Measurements from ENCODE around the gene PCSK5.
"Not testable (repeated sequence)": the region's sequence is repeated elsewhere in the genome, so short reads cannot be mapped to it uniquely, and the experiment has no call there.

PCSK5 gene

GRCh38 chr9:76330034-76330433 lies 439.6 kb downstream of the PCSK5 start:
- no peak for DNase-seq

DNA sequence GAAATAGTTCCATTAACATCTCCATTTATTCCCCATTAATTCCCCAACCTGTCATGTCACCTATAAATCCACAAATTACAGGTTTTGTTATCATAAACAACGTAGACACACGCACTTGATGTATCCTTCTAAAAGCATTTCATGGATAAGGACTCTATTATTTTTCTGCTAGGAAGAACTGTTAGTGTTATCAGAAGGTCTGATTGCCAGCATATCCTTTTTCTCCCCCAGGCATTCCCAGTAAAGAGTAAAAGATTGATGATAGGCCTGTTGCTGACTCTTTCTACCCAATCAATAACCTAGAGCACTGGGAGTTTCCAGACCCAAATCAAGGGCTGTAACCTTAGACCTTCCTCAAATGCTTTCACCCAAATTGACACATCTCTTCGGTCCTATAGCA lies 442.9 kb downstream of the PCSK5 start:
- DNase-seq: no peak

GRCh38 chr9:76333964-76334363 lies 443.5 kb downstream of the PCSK5 start:
- no peak for DNase-seq

GRCh38 chr9:76336027-76336426 lies 445.6 kb downstream of the PCSK5 start:
- DNase-seq: no peak

- DNase-seq: no peak
Observed at GRCh38 chr9:76338418-76338817, 447.9 kb downstream of the PCSK5 start.

DNA sequence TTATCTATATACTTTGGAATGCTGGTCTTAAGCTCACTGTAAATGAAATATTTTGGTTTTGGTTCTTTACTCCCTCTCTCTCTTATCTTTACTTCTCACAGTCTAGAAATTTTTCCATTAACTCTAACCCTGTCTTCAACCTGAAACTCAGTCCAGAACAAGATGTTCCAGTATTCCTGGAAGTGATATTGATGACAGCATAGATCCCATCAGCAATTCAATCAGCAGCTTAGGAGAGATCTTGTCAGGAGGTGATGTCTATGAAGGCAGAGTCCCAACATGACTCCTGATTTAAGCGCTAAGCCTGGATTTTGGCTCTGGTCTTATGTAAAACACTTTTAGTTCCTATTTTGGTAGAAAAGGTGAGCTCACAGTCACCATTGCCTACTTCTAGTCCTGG lies 451.1 kb downstream of the PCSK5 start:
- DNase-seq: no peak

DNA sequence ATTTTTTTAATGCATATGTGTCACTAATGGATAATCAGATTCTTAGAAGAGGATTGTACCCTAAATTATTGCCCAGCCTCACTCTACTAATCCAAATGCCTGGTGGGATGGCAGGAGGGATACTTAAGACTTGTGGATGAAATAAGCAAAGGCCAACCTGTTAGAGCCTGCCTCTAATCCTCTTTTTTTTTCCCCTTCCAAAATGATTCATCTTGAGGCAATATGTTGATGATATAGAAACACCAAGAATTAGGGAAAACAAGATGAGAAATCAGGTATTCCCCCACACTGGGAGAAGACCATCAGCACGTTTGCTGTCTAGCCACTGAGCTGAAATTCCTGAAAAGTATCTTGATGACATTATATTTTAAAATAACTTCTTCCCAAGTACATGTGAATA lies 451.7 kb downstream of the PCSK5 start:
- DNase-seq: no peak

DNA sequence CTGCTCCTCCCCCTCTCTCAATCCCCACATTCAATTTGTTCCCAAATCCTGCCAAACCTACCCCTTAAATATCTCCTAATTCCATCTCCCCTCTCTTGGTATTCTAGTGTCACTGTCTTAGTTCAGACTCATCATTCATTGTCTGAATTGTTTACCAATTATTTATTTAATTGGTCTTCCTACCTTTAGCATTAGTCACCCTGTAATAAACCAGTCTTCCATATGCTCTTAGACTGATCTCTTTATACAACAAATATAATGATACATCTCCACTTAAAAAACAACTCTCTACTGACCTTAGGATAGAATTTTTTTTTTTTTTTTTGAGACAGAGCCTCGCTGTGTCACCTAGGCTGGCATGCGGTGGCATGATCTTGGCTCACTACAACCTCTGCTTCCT lies 452.4 kb downstream of the PCSK5 start:
- no peak for DNase-seq

DNA sequence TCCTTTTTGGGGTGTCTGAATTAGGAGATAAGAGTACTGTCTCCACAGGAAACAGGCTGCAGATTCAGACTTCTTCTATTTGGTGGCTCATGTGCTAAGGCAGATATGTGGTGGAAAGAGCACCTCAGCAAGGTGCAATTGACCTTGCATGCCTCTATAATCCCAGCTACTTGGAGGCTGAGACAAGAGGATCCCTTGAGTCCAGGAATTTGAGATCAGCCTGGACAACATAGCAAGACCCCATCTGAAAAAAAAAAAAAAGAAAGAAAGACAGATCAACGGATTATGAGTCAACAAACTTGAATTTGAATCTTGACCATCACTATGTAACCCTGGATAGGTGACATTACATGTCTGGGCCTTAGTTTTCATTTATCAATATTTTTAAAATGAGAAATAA lies 459.4 kb downstream of the PCSK5 start:
- DNase-seq: no peak

- DNase-seq: no peak
Observed at GRCh38 chr9:76351006-76351405, 460.5 kb downstream of the PCSK5 start.

DNA sequence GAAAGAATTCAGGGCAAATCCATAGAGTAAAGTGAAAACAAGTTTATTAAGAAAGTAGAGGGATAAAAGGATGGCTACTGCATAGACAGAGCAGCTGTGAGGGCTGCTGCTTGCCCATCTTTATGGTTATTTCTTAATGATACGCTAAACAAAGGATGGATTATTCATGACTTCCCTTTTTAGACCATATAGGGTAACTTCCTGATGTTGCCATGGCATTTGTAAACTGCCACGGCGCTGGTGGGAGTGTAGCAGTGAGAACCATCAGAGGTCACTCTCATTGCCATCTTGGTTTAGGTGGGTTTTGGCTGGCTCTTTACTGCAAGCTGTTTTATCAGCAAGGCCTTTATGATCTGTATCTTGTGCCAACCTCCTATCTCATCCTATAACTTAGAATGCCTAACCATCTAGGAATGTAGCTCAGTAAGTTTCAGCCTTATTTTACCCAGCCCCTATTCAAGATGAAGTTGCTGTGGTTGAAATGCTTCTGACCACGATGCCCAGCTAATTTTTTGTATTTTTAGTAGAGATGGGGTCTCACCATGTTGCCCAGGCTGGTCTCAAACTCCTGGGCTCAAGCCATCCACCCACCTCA lies 461.6 kb downstream of the PCSK5 start:
- no peak for DNase-seq

GRCh38 chr9:76353280-76353679 lies 462.8 kb downstream of the PCSK5 start:
- no peak for DNase-seq

DNA sequence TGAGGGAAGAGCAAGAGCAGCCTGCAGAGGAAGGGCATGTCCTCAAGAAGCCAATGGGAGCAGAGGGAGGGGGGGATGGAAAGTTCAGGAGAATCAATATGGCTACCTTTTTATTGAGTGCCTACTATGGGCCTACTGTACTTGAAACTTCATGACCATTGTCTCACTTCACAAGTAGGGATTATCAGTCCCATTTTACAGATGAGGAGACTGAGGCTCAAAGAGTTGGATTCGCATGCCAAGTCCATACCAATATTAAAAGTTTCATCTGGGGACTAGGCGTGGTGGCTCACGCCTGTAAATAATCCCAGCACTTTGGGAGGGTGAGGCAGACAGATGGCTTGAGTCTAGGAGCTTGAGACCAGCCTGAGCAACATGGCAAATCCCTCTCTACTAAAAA lies 463.7 kb downstream of the PCSK5 start:
- no peak for DNase-seq

DNA sequence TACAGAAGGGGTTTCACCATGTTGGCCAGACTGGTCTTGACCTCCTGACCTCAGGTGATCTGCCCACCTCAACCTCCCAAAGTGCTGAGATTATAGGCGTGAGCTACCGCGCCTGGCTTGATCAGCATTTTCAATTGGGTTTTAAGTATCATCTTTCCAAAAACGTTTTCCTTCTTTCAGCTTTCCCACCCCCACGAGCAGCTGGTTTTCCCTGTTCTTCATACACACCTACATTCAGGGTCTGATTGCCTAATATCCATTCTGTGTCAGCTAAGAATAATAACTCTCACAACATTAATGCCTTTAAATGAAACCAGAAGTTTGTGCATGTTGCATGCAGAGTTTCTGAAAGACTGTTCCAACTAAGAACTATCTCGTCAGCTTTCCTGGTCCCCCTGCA lies 465.4 kb downstream of the PCSK5 start:
- DNase-seq: no peak

DNA sequence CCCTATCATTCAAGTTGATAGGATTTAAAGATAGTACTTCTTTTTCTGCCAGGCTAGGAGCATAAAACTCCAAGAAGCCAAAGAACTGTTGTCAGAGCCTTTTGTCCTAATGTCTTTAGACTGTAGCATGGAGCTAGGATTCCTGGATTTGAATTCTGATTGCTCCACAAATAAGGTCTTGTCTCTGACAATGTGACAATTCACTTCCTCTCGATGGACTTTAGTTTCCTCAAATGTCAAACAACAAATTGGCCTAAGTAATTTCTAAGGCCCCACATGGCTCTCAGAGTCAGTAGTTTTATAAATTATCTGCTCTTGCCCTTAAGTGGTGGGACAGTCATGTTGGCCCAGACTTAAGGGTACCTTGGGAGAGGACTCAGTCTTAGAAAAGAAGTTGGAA lies 467.1 kb downstream of the PCSK5 start:
- DNase-seq: no peak

GRCh38 chr9:76358628-76359280 lies 468.3 kb downstream of the PCSK5 start:
- no peak for DNase-seq

DNA sequence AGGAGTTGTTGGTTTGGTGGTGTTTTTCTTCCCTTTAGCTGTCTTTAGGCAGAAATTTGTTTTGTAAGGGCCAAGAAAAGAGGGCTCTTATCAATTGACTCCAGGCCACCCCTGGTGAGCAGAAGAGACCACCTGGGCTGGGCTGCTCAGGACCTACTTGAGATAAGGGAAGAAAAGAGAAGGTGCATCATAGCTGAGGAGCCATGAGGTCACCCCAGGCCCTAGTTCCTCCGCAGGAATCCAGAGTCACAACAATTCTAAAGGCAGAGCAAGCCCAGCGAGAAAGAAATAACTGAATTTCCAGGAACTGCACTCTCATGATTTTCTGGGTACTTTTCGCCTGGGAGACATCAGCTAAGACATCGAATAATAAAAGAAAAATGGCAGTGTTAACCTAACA lies 468.9 kb downstream of the PCSK5 start:
- no peak for DNase-seq

- no peak for DNase-seq
Observed at GRCh38 chr9:76359766-76360165, 469.3 kb downstream of the PCSK5 start.

DNA sequence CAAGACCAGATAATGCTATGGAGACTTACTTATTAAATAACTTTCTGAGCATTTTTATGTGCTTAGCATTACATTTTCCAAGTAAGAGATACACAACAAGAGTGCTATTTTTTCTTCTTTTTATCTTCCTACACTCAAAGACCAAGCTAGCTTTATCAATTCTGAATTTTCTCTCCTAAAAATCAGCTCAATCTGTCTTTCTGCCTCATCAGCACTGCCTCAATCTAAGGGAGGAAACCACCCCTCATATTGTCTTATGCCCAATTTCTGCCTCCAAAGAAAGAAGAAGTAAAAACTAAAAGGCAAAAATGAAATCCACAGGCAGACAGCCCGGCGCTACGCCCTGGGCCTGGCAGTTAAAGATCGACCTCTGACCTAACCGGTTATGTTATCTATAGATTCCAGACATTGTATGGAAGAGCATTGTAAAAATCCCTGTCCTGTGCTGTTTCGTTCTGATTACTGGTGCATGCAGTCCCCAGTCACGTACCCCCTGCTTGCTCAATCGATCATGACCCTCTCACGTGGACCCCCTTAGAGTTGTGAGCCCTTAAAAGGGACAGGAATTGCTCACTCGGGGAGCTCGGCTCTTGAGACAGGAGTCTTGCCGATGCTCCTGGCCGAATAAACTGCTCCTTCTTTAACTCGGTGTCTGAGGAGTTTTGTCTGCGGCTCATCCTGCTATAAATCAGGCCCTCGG lies 472.0 kb downstream of the PCSK5 start:
- not testable (repeated sequence) for DNase-seq

GRCh38 chr9:76363032-76363395 lies 472.5 kb downstream of the PCSK5 start:
- DNase-seq: no peak

GRCh38 chr9:76365028-76365427 lies 474.6 kb downstream of the PCSK5 start:
- no peak for DNase-seq

DNA sequence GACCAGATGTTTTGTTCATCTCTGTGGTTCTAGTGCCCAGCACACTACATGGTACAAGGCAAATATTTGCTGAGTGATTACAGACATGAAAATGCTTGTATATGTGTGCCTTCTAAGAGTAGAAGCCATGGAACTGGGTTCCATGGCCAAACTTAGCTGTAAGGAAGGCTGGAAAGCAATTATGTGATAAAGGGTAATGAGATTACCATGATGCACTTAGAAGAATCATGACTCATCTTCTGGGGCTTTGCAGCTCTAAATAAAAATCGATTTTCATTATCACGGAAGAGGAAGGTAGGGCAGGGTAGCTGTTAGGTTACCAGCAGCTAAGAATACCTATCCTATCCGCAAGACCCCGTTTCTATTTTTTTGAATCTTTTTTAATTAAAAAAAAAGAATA lies 475.8 kb downstream of the PCSK5 start:
- DNase-seq: no peak

DNA sequence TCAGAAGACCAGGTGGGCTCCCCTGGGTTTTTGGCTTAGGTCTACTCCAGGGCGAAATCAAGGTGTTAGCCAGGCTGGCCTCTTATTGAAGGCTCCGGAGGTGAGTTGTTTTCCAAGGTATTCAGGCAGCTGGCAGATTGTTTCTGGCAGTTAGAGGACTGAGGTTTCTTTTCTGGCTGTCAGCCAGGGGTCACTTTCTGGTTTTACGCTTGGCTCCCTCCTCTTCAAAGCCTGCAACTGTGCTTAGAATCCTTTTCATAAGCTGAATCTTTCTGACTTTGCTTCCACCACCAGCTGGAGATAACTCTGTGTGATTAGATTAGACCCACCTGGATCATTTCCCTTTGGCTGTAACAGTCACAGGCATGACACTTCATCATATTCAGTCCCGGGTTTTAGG lies 479.1 kb downstream of the PCSK5 start:
- DNase-seq: no peak

DNA sequence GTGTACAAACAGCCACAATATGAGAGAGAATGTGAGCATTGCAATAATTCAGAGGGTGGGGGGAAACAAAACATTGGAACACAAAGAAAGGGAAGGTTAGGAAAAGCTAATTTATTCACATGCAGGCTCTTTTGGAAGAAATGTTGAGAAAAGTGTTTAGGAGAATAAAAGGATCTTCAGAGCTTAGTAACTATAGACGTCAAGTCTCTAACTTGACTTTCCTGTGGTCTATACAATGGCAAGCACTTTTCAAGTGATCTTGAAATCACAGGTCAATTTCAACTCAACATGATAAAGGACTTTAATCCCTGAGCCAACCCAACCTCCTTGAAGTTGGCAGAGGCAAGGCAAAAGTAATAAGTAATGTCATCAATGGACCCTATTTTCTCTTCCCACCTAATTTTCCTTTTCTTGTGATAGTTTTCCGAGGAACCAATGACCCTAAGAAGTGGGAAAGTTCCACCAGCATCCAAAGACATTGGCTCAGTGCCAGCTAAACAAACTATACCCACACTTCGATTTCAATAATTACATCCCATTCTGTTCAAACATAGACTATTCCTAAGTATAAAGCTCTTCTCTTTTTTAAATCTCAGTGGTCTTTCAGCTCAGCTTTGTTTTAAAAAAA lies 480.0 kb downstream of the PCSK5 start:
- no peak for DNase-seq
